K562 (cell line): ENCODE data around the gene STRA6. TPM values are rescaled to one million over a fixed set of nuclear protein-coding genes. Genes with fewer than 3 reads are reported as not detected.

Source experiments
- ATAC-seq: fragments of 200-7000 bp; cut with Tn5 transposase; 3 replicates; pipeline ENCODE4 v1.9.1; 2020; ENCODE audit warnings: moderate library complexity
- BruUV-seq: library from RNA; stranded (reverse); fragments of 400-500 nt; replicated peaks from 2 replicates; lab custom pipeline; 2021; lab: Mats Ljungman, UMichigan
- CTCF ChIA-PET: fragments of 300-600 bp; formaldehyde crosslinking; extraction: SDS; loops from one replicate; lab custom pipeline; 2021; ENCODE audit warnings: low intra/inter-chr PET ratio; lab: Yijun Ruan, JAX
- POLR2A ChIA-PET: fragments of 300-600, 350-650 bp; sonication (Branson Sonifier 250); formaldehyde crosslinking; extraction: SDS; loops from one replicate; lab custom pipeline; 2021; ENCODE audit warnings: antibody characterized with exemption, inconsistent platforms; lab: Yijun Ruan, JAX
- DNase-seq, 4 experiments: peaks; one replicate each; pipeline versions ENCODE4 v3.0.0 to v3.0.0-alpha.2; 2011 to 2018; ENCODE audit warnings: low spot score in 3 of 4, mixed read lengths in 3 of 4; ENCODE audit errors: extremely low read depth in 1 of 4
- FAIRE-seq: peaks from 2 replicates; lab custom pipeline; 2011; peaks lifted over from hg19 to GRCh38; lab: Jason Lieb, UNC
- H2AFZ ChIP-seq: 2 replicates; pipeline ENCODE4 v1.6.0; 2011; ENCODE audit warnings: low read depth, low read length, control low read depth, inconsistent platforms
- H3K27ac ChIP-seq: fragments of 200-600 bp; 3 replicates; pipeline ENCODE4 v1.8.0; 2011; ENCODE audit warnings: low read depth, mild to moderate bottlenecking, control low read depth, inconsistent platforms, low read length, moderate library complexity, mixed read lengths; ENCODE audit errors: extremely low read depth
- H3K27me3 ChIP-seq, 2 experiments: fragments of 300-600 bp in 1 of 2; 2 replicates in 1 of 2; 3 replicates in 1 of 2; pipeline versions ENCODE4 v1.6.0 to v1.8.0; 2011; ENCODE audit warnings: inconsistent platforms in 2 of 2, low read length in 2 of 2, mild to moderate bottlenecking in 1 of 2, mixed read lengths in 1 of 2, moderate library complexity in 1 of 2; ENCODE audit not compliant: control insufficient read depth in 2 of 2, insufficient read depth in 2 of 2
- H3K36me3 ChIP-seq: fragments of 300-600 bp; 3 replicates; pipeline ENCODE4 v1.8.0; 2011; ENCODE audit warnings: mild to moderate bottlenecking, low read length, inconsistent platforms; ENCODE audit not compliant: control insufficient read depth, insufficient read depth
- H3K4me1 ChIP-seq, 2 experiments: fragments of 200-600 bp in 1 of 2; replicated peaks in 1 of 2; 2 replicates in 1 of 2; 3 replicates in 1 of 2; pipeline versions ENCODE4 v1.5.1 to v1.8.0; 2011; ENCODE audit warnings: inconsistent platforms in 2 of 2, low read length in 2 of 2, mild to moderate bottlenecking in 1 of 2, mixed read lengths in 1 of 2, moderate library complexity in 1 of 2; ENCODE audit not compliant: control insufficient read depth in 2 of 2, insufficient read depth in 2 of 2
- H3K4me2 ChIP-seq: 2 replicates; pipeline ENCODE4 v1.6.1; 2011; ENCODE audit warnings: low read length, control low read depth, inconsistent platforms, mixed read lengths; ENCODE audit not compliant: insufficient read depth
- H3K4me3 ChIP-seq: fragments of 200-600 bp; sonication (generic), shearing (Covaris generic); 2 replicates; pipeline ENCODE4 v1.5.1; 2016; ENCODE audit warnings: control low read depth, inconsistent platforms
- H3K79me2 ChIP-seq: fragments of 200-600 bp; 3 replicates; pipeline ENCODE4 v1.8.0; 2011; ENCODE audit warnings: low read length, inconsistent platforms; ENCODE audit not compliant: control insufficient read depth, insufficient read depth
- H3K9ac ChIP-seq, 2 experiments: 2 replicates each; pipeline versions ENCODE4 v1.6.0 to v1.6.1; 2011; ENCODE audit warnings: low read depth in 2 of 2, low read length in 2 of 2, control low read depth in 1 of 2, inconsistent platforms in 1 of 2, mild to moderate bottlenecking in 1 of 2, mixed read lengths in 1 of 2; ENCODE audit not compliant: insufficient read depth in 1 of 2
- H3K9me1 ChIP-seq: one replicate; pipeline ENCODE4 v1.6.0; 2011; ENCODE audit warnings: inconsistent platforms, mild to moderate bottlenecking, low read length, moderate library complexity; ENCODE audit not compliant: control insufficient read depth, insufficient read depth
- H3K9me3 ChIP-seq: replicated peaks from 2 replicates; pipeline ENCODE4 v1.5.1; 2011; ENCODE audit warnings: low read depth, low read length, inconsistent platforms; ENCODE audit not compliant: control insufficient read depth, insufficient read depth
- H4K20me1 ChIP-seq: replicated peaks from 2 replicates; pipeline ENCODE4 v1.6.1; 2011; ENCODE audit warnings: low read length, inconsistent platforms, mixed read lengths; ENCODE audit not compliant: control insufficient read depth, insufficient read depth
- ADNP ChIP-seq: fragments of 200-800 bp; sonication (Bioruptor generic); IDR thresholded peaks from 2 replicates; pipeline ENCODE4 v1.6.1; 2016; ENCODE audit warnings: missing genetic modification characterization, missing compliant biosample characterization
- ARID3B ChIP-seq: fragments of 250-450 bp; sonication (Bioruptor Pico); IDR thresholded peaks from 2 replicates; pipeline ENCODE4 v1.4.0; 2020; ENCODE audit warnings: borderline replicate concordance
- BRF1 ChIP-seq: IDR thresholded peaks from 3 replicates; pipeline ENCODE4 v1.6.1; 2011; ENCODE audit warnings: borderline replicate concordance, mild to moderate bottlenecking; ENCODE audit not compliant: insufficient read length; ENCODE audit errors: extremely low read depth
- CCAR2 ChIP-seq: fragments of 200-400 bp; formaldehyde crosslinking; IDR thresholded peaks from 2 replicates; pipeline ENCODE4 v1.6.1; 2017; ENCODE audit warnings: mild to moderate bottlenecking, low read depth, low read length
- EZH2 ChIP-seq: IDR thresholded peaks from 2 replicates; pipeline ENCODE4 v1.6.1; 2012; ENCODE audit warnings: low read depth, mild to moderate bottlenecking, inconsistent platforms, low read length, borderline replicate concordance
- FOSL1 ChIP-seq: fragments of 200-800 bp; sonication (Bioruptor generic); conservative IDR thresholded peaks from 2 replicates; pipeline ENCODE4 v1.6.1; 2016; ENCODE audit warnings: missing genetic modification characterization, missing compliant biosample characterization
- GTF2A2 ChIP-seq: IDR thresholded peaks from 2 replicates; pipeline ENCODE4 v1.6.1; 2016; ENCODE audit warnings: mild to moderate bottlenecking, missing genetic modification characterization, missing compliant biosample characterization
- MEF2A ChIP-seq: IDR thresholded peaks from 2 replicates; pipeline ENCODE4 v1.6.1; 2011; ENCODE audit warnings: low read depth, mild to moderate bottlenecking, low read length, moderate library complexity; ENCODE audit not compliant: control insufficient read depth
- MXD1 ChIP-seq: fragments of 250-450 bp; sonication (Bioruptor Pico); IDR thresholded peaks from 2 replicates; pipeline ENCODE4 v1.8.0; 2021; ENCODE audit warnings: borderline replicate concordance, mild to moderate bottlenecking, moderate library complexity; ENCODE audit not compliant: poor library complexity, severe bottlenecking
- RBM25 ChIP-seq: fragments of 200-400 bp; formaldehyde crosslinking; IDR thresholded peaks from 2 replicates; pipeline ENCODE4 v1.6.1; 2018; ENCODE audit warnings: low read length, low read depth, moderate library complexity; ENCODE audit not compliant: severe bottlenecking
- SMAD3 ChIP-seq: fragments of 450-650 bp; formaldehyde crosslinking; conservative IDR thresholded peaks from 2 replicates; pipeline ENCODE4 v1.4.0; 2020; ENCODE audit warnings: mild to moderate bottlenecking
- ZNF408 ChIP-seq: fragments of 250-450 bp; sonication (Bioruptor Pico); IDR thresholded peaks from 2 replicates; pipeline ENCODE4 v1.4.0; 2020; ENCODE audit warnings: low read depth, mild to moderate bottlenecking, moderate library complexity
- WGBS: fragments of 100-300 bp; shearing (Covaris generic); methylation state at CpG from one replicate; pipeline ENCODE4 v1.1.6; 2016; ENCODE audit warnings: low coverage, mixed read lengths; ENCODE audit not compliant: insufficient coverage; ENCODE audit errors: missing lambda C conversion rate; 5-methylcytosine and 5-hydroxymethylcytosine counted together
- in situ Hi-C: fragments of 300-500 bp; cut with MboI; formaldehyde crosslinking; loops from 4 replicates; pipeline ENCODE4 v1.15.0; 2018; ENCODE audit warnings: inconsistent platforms, mixed read lengths
- intact Hi-C: fragments of 100-400 bp; cut with micrococcal nuclease; formaldehyde crosslinking; loops from 2 replicates; pipeline ENCODE4 v1.14.2; 2022
- polyA plus RNA-seq, 8 experiments: library from polyadenylated mRNA; depleted of rRNA in 4 of 8; stranded (reverse) in 5 of 8; unstranded in 3 of 8; fragments of >200 nt; fragmentation: Nextera tagmentation in 2 of 8; fragmentation: Illumina TruSeq in 1 of 8; extraction: Ambion mirVana in 2 of 8; extraction: Trizol in 1 of 8; gene quantifications; 2 replicates each; pipeline versions ENCODE4 v1.2.1 to v1.2.3, GENCODE V29; 2011 to 2014; ENCODE audit warnings: inconsistent platforms in 1 of 8, missing spikeins in 1 of 8
- total RNA-seq, 7 experiments: library from RNA; depleted of rRNA in 6 of 7; stranded (reverse); fragments of >200 nt in 6 of 7; fragmentation: Illumina TruSeq in 2 of 7; extraction: Trizol in 2 of 7; gene quantifications; 2 replicates each; pipeline versions ENCODE4 v1.2.1 to v1.2.3, GENCODE V29; 2011 to 2021; ENCODE audit warnings: low replicate concordance in 1 of 7

Gene STRA6
- total and polyA plus RNA-seq, 9 of the 15 experiments (the other 6 are each of a cell fraction or from before 2014, with no cell fraction given), result 0.04 to 2.0 (median 0.43) TPM; not detected in 2

DNA sequence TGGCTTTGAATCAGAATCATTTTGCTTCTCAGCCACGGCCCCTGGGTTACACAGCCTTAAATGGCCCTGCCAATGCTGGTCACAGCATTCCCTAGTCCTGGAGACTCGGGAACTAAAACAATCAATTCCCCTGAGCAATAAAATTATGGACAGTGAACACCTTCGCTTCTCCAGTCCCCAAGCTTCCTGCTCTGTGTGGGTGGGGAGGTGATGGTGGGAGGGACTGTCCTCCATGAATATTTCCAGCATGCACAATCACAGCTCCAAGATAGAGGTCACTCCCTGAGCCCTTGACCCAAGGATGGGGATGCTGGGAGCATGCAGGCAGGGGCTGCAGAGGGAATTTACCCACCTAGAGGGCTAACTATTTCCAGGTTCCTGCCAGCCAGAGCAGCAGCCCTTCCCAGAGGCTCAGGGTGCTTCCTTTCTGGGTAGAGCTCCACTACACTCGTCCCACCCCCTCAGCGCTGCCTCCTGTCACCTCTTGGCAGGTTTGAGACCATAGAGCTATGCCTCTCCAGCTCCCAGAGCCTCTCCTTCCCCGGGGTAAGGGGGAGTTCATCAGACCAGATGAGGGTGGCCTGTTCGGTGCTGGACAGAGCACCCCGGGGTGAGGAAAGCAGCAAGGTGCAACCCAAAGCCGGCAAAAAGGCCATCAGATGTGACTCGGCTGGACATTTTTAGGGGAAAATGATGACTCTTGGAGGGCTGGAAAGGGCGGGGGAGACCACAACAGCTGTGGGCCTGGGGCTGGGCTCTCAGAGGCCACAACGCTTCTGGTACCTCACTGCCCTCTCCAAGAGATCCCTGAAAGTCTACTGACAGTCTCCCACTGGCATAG is 19.0 kb upstream of the STRA6 start:
- Histone ChIP-seq H4K20me1 (peaks cover 10% of the 10 kb centered on the region), H3K27me3 (peaks cover 3 to 52% of the 10 kb centered on the region in 2 experiments; a peak in 3 of 5 replicates), H3K4me1 (no peaks in the 10 kb centered on the region), H3K27ac (no peak overlapping the region), H3K4me3 (no peak overlapping the region), H3K9me1 (no peaks in the 10 kb centered on the region), H3K9me3 (no peaks in the 10 kb centered on the region), H3K79me2 (no peaks in the 10 kb centered on the region), H2AFZ (no peak overlapping the region), H3K36me3 (no peaks in the 10 kb centered on the region), H3K9ac (no peak overlapping the region), H3K4me2 (no peak overlapping the region)
- POLR2A ChIA-PET, result no interaction called here
- CTCF ChIA-PET, result no interaction called here
- in situ Hi-C loops (no loop called here), intact Hi-C loops (no loop called here)
- DNase-seq (no peak), ATAC-seq (no peak), FAIRE-seq (no peak)
- BruUV-seq, result no TSS peak
- 0% methylated on average over 12 of the region's 12 CpGs for WGBS
- TF ChIP-seq ZNF408 (CRISPR knock-in tag) (no peak), ADNP (tag) (no peak), ARID3B (CRISPR knock-in tag) (no peak), RBM25 (no peak), EZH2 (no peak), FOSL1 (tag) (no peak), SMAD3 (CRISPR knock-in tag) (no peak), GTF2A2 (tag) (no peak), BRF1 (no peak), MXD1 (CRISPR knock-in tag) (no peak), MEF2A (no peak), CCAR2 (no peak)
